Glomerular visceral epithelial cell (primary cell): Measurements from ENCODE around the gene MDN1.
"Not testable (repeated sequence)": the region's sequence is repeated elsewhere in the genome, so short reads cannot be mapped to it uniquely, and the experiment has no call there.

ENCODE experiments used
- DNase-seq: peaks from one replicate; pipeline ENCODE4 v3.0.0-alpha.2; 2016; ENCODE audit errors: extremely low spot score

Gene MDN1

GRCh38 chr6:89813422-89813821 lies 6.2 kb downstream of the MDN1 start:
- DNase-seq, result not testable (repeated sequence)

GRCh38 chr6:89807581-89807980 lies 12.0 kb downstream of the MDN1 start:
- no peak for DNase-seq

- DNase-seq, result no peak
Measured at GRCh38 chr6:89805814-89806371, 13.7 kb downstream of the MDN1 start.

GRCh38 chr6:89803271-89803670 lies 16.3 kb downstream of the MDN1 start:
- DNase-seq, result no peak

- DNase-seq, result no peak
Measured at GRCh38 chr6:89799756-89800155, 19.8 kb downstream of the MDN1 start.

GRCh38 chr6:89799096-89799495 lies 20.5 kb downstream of the MDN1 start:
- no peak for DNase-seq

GRCh38 chr6:89797317-89797716 lies 22.3 kb downstream of the MDN1 start:
- peak; percentile 78 for DNase-seq

- DNase-seq, result no peak
Measured at GRCh38 chr6:89794324-89794723, 25.3 kb downstream of the MDN1 start.

- DNase-seq, result no peak
Measured at GRCh38 chr6:89793586-89793985, 26.0 kb downstream of the MDN1 start.

- peak; percentile 31 for DNase-seq
Measured at GRCh38 chr6:89792881-89793280, 26.7 kb downstream of the MDN1 start.

- DNase-seq, result no peak
Measured at GRCh38 chr6:89790403-89790802, 29.2 kb downstream of the MDN1 start.

GRCh38 chr6:89789980-89790379 lies 29.6 kb downstream of the MDN1 start:
- no peak for DNase-seq

- no peak for DNase-seq
Measured at GRCh38 chr6:89787660-89788328, 31.8 kb downstream of the MDN1 start.

GRCh38 chr6:89786970-89787369 lies 32.6 kb downstream of the MDN1 start:
- DNase-seq, result no peak

GRCh38 chr6:89784838-89785237 lies 34.8 kb downstream of the MDN1 start:
- DNase-seq, result no peak

GRCh38 chr6:89783293-89783692 lies 36.3 kb downstream of the MDN1 start:
- not testable (repeated sequence) for DNase-seq

- no peak for DNase-seq
Measured at GRCh38 chr6:89782222-89782621, 37.4 kb downstream of the MDN1 start.

GRCh38 chr6:89781070-89782034 lies 38.2 kb downstream of the MDN1 start:
- no peak for DNase-seq

GRCh38 chr6:89777455-89777854 lies 42.1 kb downstream of the MDN1 start:
- DNase-seq, result no peak

GRCh38 chr6:89776583-89777233 lies 42.9 kb downstream of the MDN1 start:
- no peak for DNase-seq

- no peak for DNase-seq
Measured at GRCh38 chr6:89775150-89775549, 44.4 kb downstream of the MDN1 start.

- DNase-seq, result no peak
Measured at GRCh38 chr6:89769572-89769971, 50.0 kb downstream of the MDN1 start.
